Ectodermal cell (in vitro differentiated cells): ENCODE results near the gene OGDHL.
"Not testable (repeated sequence)": the region's sequence is repeated elsewhere in the genome, so short reads cannot be mapped to it uniquely, and the experiment has no call there.

Source experiments
- H3K27ac ChIP-seq: 2 replicates; pipeline ENCODE4 v1.7.0; 2013; ENCODE audit warnings: mild to moderate bottlenecking, low read depth, low read length; ENCODE audit not compliant: insufficient read depth, poor library complexity, severe bottlenecking
- H3K27me3 ChIP-seq: 2 replicates; pipeline ENCODE4 v1.7.0; 2013; ENCODE audit warnings: mild to moderate bottlenecking, low read length; ENCODE audit not compliant: insufficient read depth, control insufficient read depth, poor library complexity, severe bottlenecking
- H3K36me3 ChIP-seq: one replicate; pipeline ENCODE4 v1.7.0; 2013; ENCODE audit warnings: low read length; ENCODE audit not compliant: control insufficient read depth, insufficient read depth
- H3K4me1 ChIP-seq: one replicate; pipeline ENCODE4 v1.7.0; 2013; ENCODE audit warnings: low read length; ENCODE audit not compliant: control insufficient read depth, insufficient read depth
- H3K4me3 ChIP-seq: 2 replicates; pipeline ENCODE4 v1.7.0; 2013; ENCODE audit warnings: low read depth, low read length, control low read depth; ENCODE audit not compliant: insufficient read depth
- H3K9me3 ChIP-seq: 2 replicates; pipeline ENCODE4 v1.7.0; 2013; ENCODE audit warnings: mild to moderate bottlenecking, low read length, moderate library complexity; ENCODE audit not compliant: control insufficient read depth
- WGBS, 2 experiments: methylation state at CpG; one replicate each; pipeline ENCODE4 v1.1.7; 2013; ENCODE audit warnings: missing lambda C conversion rate in 2 of 2; 5-methylcytosine and 5-hydroxymethylcytosine counted together

The OGDHL gene

GRCh38 chr10:49735161-49735560 is 27.0 kb downstream of the OGDHL start:
- no peak overlapping the region for H3K27ac ChIP-seq
- no peaks in the 10 kb centered on the region for H3K9me3 ChIP-seq
- no peak overlapping the region for H3K4me3 ChIP-seq
- no peaks in the 10 kb centered on the region for H3K36me3 ChIP-seq
- WGBS, 2 experiments: 82 to 86% methylated on average over 11 of the region's 11 CpGs
- no peaks in the 10 kb centered on the region for H3K27me3 ChIP-seq
- no peaks in the 10 kb centered on the region for H3K4me1 ChIP-seq

GRCh38 chr10:49734676-49735075 is 27.4 kb downstream of the OGDHL start:
- Histone ChIP-seq H3K27me3 (no peaks in the 10 kb centered on the region), H3K9me3 (no peaks in the 10 kb centered on the region), H3K27ac (no peak overlapping the region), H3K4me1 (no peaks in the 10 kb centered on the region), H3K4me3 (no peak overlapping the region), H3K36me3 (no peaks in the 10 kb centered on the region)
- WGBS, 2 experiments: 95% methylated on average over 10 of the region's 10 CpGs

GRCh38 chr10:49733866-49734265 is 28.3 kb downstream of the OGDHL start:
- Histone ChIP-seq H3K9me3 (no peaks in the 10 kb centered on the region), H3K4me1 (no peaks in the 10 kb centered on the region), H3K27ac (no peak overlapping the region), H3K4me3 (no peak overlapping the region), H3K27me3 (no peaks in the 10 kb centered on the region), H3K36me3 (no peaks in the 10 kb centered on the region)
- WGBS, 2 experiments: 93 to 94% methylated on average over 7 of the region's 7 CpGs

- Histone ChIP-seq H3K4me1 (no peaks in the 10 kb centered on the region), H3K4me3 (no peak overlapping the region), H3K27me3 (no peaks in the 10 kb centered on the region), H3K36me3 (no peaks in the 10 kb centered on the region), H3K27ac (no peak overlapping the region), H3K9me3 (no peaks in the 10 kb centered on the region)
- 76 to 90% methylated on average over 2 of the region's 2 CpGs for WGBS, 2 experiments
These were observed 35.5 kb downstream of the OGDHL start for GRCh38 chr10:49726593-49726992.

GRCh38 chr10:49715157-49715556 is 47.0 kb downstream of the OGDHL start:
- H3K4me1 ChIP-seq, H3K9me3 ChIP-seq, H3K27me3 ChIP-seq, H3K36me3 ChIP-seq, H3K4me3 ChIP-seq, H3K27ac ChIP-seq: not testable (repeated sequence)
- 92 to 95% methylated on average over 7 of the region's 7 CpGs for WGBS, 2 experiments

- Histone ChIP-seq H3K27me3 (no peaks in the 10 kb centered on the region), H3K9me3 (no peaks in the 10 kb centered on the region), H3K27ac (no peak overlapping the region), H3K4me3 (no peak overlapping the region), H3K36me3 (no peaks in the 10 kb centered on the region), H3K4me1 (peaks cover 3% of the 10 kb centered on the region)
- 90 to 97% methylated on average over 4 to 5 of the region's 5 CpGs for WGBS, 2 experiments
These were observed 48.9 kb downstream of the OGDHL start for GRCh38 chr10:49713266-49713665.

GRCh38 chr10:49711481-49711880 is 50.6 kb downstream of the OGDHL start:
- no peaks in the 10 kb centered on the region for H3K27me3 ChIP-seq
- no peak overlapping the region for H3K27ac ChIP-seq
- H3K9me3 ChIP-seq: no peaks in the 10 kb centered on the region
- H3K4me1 ChIP-seq: peaks cover 3% of the 10 kb centered on the region
- 90% methylated on average over 6 to 8 of the region's 8 CpGs for WGBS, 2 experiments
- H3K36me3 ChIP-seq: no peaks in the 10 kb centered on the region
- H3K4me3 ChIP-seq: no peak overlapping the region

GRCh38 chr10:49710966-49711365 is 51.2 kb downstream of the OGDHL start:
- H3K27me3 ChIP-seq: no peaks in the 10 kb centered on the region
- no peaks in the 10 kb centered on the region for H3K36me3 ChIP-seq
- no peak overlapping the region for H3K27ac ChIP-seq
- H3K4me1 ChIP-seq: peaks cover 3% of the 10 kb centered on the region
- 91 to 97% methylated on average over 6 of the region's 6 CpGs for WGBS, 2 experiments
- H3K9me3 ChIP-seq: no peaks in the 10 kb centered on the region
- H3K4me3 ChIP-seq: no peak overlapping the region

GRCh38 chr10:49709934-49710333 is 52.2 kb downstream of the OGDHL start:
- no peak overlapping the region for H3K4me3 ChIP-seq
- H3K36me3 ChIP-seq: no peaks in the 10 kb centered on the region
- 65 to 71% methylated on average over 5 of the region's 5 CpGs for WGBS, 2 experiments
- H3K9me3 ChIP-seq: no peaks in the 10 kb centered on the region
- no peak overlapping the region for H3K27ac ChIP-seq
- peaks cover 3% of the 10 kb centered on the region for H3K4me1 ChIP-seq
- H3K27me3 ChIP-seq: no peaks in the 10 kb centered on the region

GRCh38 chr10:49707585-49707984 is 54.5 kb downstream of the OGDHL start:
- H3K36me3 ChIP-seq: no peaks in the 10 kb centered on the region
- H3K4me3 ChIP-seq: no peak overlapping the region
- H3K27ac ChIP-seq: no peak overlapping the region
- 86 to 94% methylated on average over 3 of the region's 3 CpGs for WGBS, 2 experiments
- no peaks in the 10 kb centered on the region for H3K9me3 ChIP-seq
- H3K27me3 ChIP-seq: no peaks in the 10 kb centered on the region
- H3K4me1 ChIP-seq: peaks cover 3% of the 10 kb centered on the region

- H3K36me3 ChIP-seq: no peaks in the 10 kb centered on the region
- H3K27me3 ChIP-seq: no peaks in the 10 kb centered on the region
- no peaks in the 10 kb centered on the region for H3K9me3 ChIP-seq
- H3K4me3 ChIP-seq: no peak overlapping the region
- H3K27ac ChIP-seq: no peak overlapping the region
- H3K4me1 ChIP-seq: no peaks in the 10 kb centered on the region
- WGBS, 2 experiments: 2 to 8% methylated on average over 3 of the region's 3 CpGs
These were observed 61.1 kb downstream of the OGDHL start for GRCh38 chr10:49700997-49701396.
